OCI-LY3 (cell line): ENCODE measurements around the gene ACTR6.

Experiments used
- EZH2phosphoT487 ChIP-seq: fragments of 200-600 bp; shearing (Covaris generic); IDR thresholded peaks from 2 replicates; pipeline ENCODE4 v1.6.1; 2018; ENCODE audit warnings: antibody characterized with exemption, mixed run types, low read depth
- TF ChIP-seq, protein P1 (sequence below): fragments of 200-600, 300-600 bp; sonication (generic); IDR thresholded peaks from 2 replicates; pipeline ENCODE4 v1.5.1; 2014; ENCODE audit warnings: antibody characterized with exemption, low read length, low read depth

DNA sequence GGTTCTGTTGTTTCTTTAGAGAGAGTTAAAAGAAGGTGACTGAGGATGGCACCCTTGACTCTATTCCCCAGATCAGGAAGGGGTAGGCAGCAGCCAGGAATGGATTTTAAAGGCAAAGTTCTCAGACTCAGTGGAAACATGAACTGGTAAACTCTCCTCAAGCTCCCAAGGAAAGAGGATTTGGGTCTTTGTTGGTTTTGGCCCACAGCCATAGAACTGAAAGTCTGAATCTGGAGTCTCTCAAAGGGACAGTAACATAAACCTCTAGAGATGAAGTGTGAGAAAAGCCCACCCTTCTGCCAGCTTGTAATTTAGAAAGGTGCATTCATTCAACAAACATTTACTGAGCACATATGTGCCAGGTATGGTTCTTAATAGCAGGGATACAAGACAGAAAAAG, 29.4 kb upstream of the ACTR6 start:
- TF ChIP-seq, protein P1, sequence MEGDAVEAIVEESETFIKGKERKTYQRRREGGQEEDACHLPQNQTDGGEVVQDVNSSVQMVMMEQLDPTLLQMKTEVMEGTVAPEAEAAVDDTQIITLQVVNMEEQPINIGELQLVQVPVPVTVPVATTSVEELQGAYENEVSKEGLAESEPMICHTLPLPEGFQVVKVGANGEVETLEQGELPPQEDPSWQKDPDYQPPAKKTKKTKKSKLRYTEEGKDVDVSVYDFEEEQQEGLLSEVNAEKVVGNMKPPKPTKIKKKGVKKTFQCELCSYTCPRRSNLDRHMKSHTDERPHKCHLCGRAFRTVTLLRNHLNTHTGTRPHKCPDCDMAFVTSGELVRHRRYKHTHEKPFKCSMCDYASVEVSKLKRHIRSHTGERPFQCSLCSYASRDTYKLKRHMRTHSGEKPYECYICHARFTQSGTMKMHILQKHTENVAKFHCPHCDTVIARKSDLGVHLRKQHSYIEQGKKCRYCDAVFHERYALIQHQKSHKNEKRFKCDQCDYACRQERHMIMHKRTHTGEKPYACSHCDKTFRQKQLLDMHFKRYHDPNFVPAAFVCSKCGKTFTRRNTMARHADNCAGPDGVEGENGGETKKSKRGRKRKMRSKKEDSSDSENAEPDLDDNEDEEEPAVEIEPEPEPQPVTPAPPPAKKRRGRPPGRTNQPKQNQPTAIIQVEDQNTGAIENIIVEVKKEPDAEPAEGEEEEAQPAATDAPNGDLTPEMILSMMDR, result no peak
- no peak for TF ChIP-seq EZH2phosphoT487
